ENCODE data around the gene DAB2IP. TPM values are rescaled to one million over a fixed set of nuclear protein-coding genes. Genes with fewer than 3 reads are reported as not detected.

The DAB2IP gene
- total RNA-seq, 2 donors from 2014 or later, result 38.0 to 47.0 TPM

DNA sequence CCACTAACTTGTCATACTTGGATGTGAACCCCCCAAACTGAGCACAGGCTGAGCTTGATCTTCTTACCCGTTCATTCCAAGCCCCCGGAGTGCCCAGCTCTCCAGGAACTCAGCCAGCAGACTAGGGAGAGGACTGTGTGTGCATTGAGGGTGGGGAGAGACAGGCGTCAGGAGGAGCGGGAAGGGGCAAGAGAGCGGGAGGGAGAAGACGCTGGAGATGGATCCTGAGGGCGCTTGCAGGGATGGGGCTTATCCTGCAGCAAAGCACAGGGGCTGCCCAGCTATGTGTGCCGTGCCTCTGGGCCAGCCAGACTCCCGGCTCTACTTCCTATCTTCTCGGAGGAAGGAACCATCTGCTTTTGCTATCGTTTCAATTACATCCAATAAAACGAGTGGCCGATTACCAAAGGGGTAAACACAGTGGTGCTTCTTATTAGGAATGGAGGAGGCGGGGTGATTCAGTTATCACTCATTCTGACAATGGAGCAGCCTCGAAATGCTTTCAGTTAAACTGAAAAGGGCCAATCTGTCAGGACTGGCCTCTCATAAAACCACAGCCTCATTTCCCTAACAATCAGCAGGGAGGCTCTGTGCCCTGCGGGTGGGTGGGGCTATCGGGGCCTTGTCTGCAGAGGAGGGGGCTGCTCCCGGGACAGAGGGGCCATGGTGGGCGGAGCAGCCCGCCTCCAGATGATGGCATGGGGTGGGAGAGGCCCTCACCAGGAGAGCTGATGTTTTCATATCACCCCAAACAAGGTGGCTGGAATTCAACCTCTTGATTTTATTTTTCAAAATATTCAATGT lies 168.2 kb downstream of the DAB2IP start:
- Histone ChIP-seq H3K27ac (no peak overlapping the region), H3K9me3 (no peaks in the 10 kb centered on the region), H3K27me3 (no peaks in the 10 kb centered on the region), H3K4me3 (no peak overlapping the region), H3K4me1 (peaks cover 0 to 13% of the 10 kb centered on the region in 2 donors), H3K36me3 (no peaks in the 10 kb centered on the region)
- DNase-seq (ENCODE audit: low spot score), result no peak
- TF ChIP-seq, protein P1, sequence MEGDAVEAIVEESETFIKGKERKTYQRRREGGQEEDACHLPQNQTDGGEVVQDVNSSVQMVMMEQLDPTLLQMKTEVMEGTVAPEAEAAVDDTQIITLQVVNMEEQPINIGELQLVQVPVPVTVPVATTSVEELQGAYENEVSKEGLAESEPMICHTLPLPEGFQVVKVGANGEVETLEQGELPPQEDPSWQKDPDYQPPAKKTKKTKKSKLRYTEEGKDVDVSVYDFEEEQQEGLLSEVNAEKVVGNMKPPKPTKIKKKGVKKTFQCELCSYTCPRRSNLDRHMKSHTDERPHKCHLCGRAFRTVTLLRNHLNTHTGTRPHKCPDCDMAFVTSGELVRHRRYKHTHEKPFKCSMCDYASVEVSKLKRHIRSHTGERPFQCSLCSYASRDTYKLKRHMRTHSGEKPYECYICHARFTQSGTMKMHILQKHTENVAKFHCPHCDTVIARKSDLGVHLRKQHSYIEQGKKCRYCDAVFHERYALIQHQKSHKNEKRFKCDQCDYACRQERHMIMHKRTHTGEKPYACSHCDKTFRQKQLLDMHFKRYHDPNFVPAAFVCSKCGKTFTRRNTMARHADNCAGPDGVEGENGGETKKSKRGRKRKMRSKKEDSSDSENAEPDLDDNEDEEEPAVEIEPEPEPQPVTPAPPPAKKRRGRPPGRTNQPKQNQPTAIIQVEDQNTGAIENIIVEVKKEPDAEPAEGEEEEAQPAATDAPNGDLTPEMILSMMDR (IDR thresholded peaks at IDR 0.05), result no peak

DNA sequence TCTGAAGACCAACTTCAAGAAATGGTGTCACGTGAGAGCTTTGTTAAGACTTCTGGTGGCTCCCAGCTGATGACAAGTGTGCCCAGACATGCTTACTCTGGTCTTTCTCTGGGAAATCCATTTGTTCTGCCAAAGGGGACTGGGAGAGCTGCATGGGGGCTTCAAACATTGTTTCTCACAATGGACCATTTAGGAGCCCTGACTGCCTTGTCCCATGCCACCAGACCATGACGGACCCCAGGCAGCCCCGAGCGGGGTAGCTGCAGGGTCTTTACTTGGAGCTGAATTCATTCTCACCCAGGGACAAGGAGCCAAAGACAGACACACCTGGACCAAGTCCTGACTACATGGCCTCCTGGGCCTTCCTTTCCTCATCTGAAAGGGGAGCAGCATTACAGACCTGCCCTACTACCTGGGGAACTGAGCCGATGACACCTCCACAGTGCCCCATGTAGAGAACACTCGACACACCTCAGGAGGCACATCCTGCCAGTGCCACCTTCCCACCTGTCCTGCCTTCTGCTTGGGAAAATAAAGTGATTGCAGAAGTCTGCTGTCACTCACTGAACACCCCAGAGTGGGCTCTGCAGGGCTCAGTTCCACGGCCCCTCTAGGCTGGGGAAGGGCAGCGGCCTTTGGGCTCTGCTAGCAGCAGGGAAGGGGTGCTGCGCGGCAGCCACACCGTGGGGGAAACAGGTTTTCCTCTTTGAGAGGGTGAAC lies 169.0 kb downstream of the DAB2IP start:
- no peak overlapping the region for H3K27ac ChIP-seq
- H3K36me3 ChIP-seq, result no peaks in the 10 kb centered on the region
- TF ChIP-seq, protein P1 (IDR thresholded peaks at IDR 0.05), result no peak
- H3K9me3 ChIP-seq, result no peaks in the 10 kb centered on the region
- no peak overlapping the region for H3K4me3 ChIP-seq
- DNase-seq (ENCODE audit: low spot score), result no peak
- H3K4me1 ChIP-seq, result peaks cover 0 to 13% of the 10 kb centered on the region in 2 donors
- H3K27me3 ChIP-seq, result no peaks in the 10 kb centered on the region

DNA sequence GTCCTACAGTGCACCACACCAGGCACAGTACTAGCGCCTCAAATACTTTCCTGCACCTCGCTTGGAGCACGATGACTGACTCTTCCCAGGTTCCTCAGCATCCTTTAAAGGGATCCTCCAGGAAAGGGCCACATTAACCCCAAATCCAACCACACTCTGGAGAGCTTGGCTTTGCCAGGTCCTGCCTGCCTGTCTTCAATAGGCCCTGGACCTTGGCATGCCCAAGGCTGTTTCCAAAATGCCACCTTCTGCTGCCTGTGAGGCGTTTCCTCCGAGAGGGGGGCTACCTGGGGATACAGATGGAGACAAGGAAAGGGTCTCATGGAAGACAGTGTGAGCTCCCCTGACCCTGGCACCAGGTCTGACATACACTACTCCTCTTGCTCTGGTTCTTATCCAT lies 169.9 kb downstream of the DAB2IP start:
- H3K36me3 ChIP-seq, result no peaks in the 10 kb centered on the region
- no peaks in the 10 kb centered on the region for H3K9me3 ChIP-seq
- no peaks in the 10 kb centered on the region for H3K27me3 ChIP-seq
- TF ChIP-seq, protein P1 (IDR thresholded peaks at IDR 0.05), result no peak
- peaks cover 0 to 13% of the 10 kb centered on the region in 2 donors for H3K4me1 ChIP-seq
- DNase-seq (ENCODE audit: low spot score), result no peak
- H3K4me3 ChIP-seq, result no peak overlapping the region
- H3K27ac ChIP-seq, result no peak overlapping the region

GRCh38 chr9:121822093-121823085 lies 171.0 kb downstream of the DAB2IP start:
- H3K4me1 ChIP-seq, result peaks cover 0 to 13% of the 10 kb centered on the region in 2 donors
- no peak overlapping the region for H3K27ac ChIP-seq
- H3K27me3 ChIP-seq, result no peaks in the 10 kb centered on the region
- H3K36me3 ChIP-seq, result no peaks in the 10 kb centered on the region
- H3K4me3 ChIP-seq, result no peak overlapping the region
- peak; percentile 21 for DNase-seq (ENCODE audit: low spot score)
- TF ChIP-seq, protein P1 (IDR thresholded peaks at IDR 0.05), result no peak
- H3K9me3 ChIP-seq, result no peaks in the 10 kb centered on the region

DNA sequence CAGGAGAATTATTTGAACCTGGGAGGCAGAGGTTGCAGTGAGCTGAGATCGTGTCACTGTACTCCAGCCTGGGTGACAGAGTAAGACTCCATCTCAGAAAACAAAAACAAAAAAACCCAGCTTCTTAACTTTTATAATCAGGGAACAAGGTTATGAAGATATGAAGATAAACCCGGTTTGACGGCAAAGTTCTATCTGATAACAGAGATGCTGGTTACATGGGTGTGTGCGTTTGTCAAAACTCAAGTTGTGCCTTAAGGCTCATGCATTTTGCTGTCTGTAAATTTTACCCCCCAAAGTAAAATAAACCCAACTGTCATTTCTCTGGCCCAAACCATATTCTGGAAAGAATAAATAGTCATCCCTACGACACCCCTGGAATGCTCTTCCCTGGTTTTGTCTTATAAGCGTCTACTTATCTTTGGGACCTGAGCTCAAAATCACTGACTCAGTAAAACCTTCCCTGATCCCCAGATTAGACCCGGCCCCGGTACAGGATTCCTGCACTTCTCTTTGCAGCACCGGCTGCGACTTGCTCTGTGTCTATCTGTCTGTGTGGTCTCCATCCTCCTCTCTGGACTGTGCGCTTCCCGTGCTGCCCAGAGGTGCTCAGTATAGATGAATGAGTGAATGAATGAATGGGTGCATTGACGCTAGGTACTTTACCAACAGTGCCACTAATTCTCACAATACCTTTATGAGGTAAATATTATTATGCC lies 172.2 kb downstream of the DAB2IP start:
- Histone ChIP-seq H3K36me3 (no peaks in the 10 kb centered on the region), H3K4me1 (peaks cover 0 to 13% of the 10 kb centered on the region in 2 donors), H3K4me3 (no peak overlapping the region), H3K9me3 (no peaks in the 10 kb centered on the region), H3K27ac (no peak overlapping the region), H3K27me3 (no peaks in the 10 kb centered on the region)
- TF ChIP-seq, protein P1 (IDR thresholded peaks at IDR 0.05), result no peak
- DNase-seq (ENCODE audit: low spot score), result peak; percentile 48

Measured in right atrium auricular region (tissue), 2 donors.